Measurements from ENCODE around the gene GPC6.

GRCh38 chr13:93529961-93530360, 303.4 kb downstream of the GPC6 start:
- TF ChIP-seq POLR2A (IDR thresholded peaks at IDR 0.05) (no peak), CTCF (IDR thresholded peaks at IDR 0.05) (no peak)

Measured in uterus (tissue), 2 donors.